Activated effector memory CD4-positive, alpha-beta T cell treated with anti-CD3 and anti-CD28 coated beads, Interleukin-2, amount 50 U/mL, for 16 hours (primary cell): ENCODE measurements around the gene GNPTG.
A peak's percentile ranks its signal among the peaks of the same experiment; 100 is the strongest.

Experiments used
- DNase-seq: peaks from one replicate; pipeline ENCODE4 v3.0.0-alpha.2; 2020

Gene GNPTG

GRCh38 chr16:1401061-1401757 lies 49.5 kb downstream of the GNPTG start:
- no peak for DNase-seq

DNA sequence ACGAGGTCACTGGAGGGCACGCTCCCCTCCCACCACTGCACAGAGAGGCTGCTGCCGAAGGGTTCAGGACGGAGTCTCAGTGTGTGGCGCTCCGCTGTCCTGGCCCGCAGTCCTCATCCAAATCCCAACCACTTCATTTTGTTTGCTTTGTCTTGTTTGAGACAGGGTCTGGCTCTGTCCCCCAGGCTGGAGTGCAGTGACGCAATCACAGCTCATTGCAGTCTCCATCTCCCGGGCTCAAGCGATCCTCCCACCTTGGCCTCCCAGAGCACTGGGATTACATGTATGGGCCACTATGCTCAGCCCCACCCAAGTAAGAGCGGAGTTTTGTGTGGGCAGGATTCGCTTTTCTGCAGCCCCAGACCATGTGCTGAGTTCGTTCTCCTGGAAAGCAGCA lies 50.0 kb downstream of the GNPTG start:
- no peak for DNase-seq

DNA sequence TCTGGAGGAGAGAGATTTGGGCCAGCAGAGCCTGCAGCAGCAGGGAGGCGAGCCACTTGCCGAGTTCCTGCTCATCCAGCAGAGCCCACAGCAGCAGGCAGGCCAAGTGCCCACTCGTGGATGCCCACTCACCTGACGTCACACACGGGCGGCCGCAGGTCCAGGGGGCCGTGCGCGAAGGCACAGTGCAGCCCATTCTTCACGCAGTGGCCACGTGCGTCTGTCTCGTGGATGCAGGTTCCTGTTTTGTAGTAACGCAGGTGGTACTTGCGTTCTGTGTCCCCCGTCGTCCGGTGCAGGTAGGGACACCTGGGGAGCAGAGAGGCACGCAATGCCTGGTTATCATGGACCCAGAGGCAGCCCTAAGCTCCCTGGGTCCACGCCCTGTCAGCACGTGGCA lies 51.3 kb downstream of the GNPTG start:
- DNase-seq, result no peak

- no peak for DNase-seq
Observed at GRCh38 chr16:1403733-1404132, 52.0 kb downstream of the GNPTG start.

GRCh38 chr16:1407753-1408152 lies 56.0 kb downstream of the GNPTG start:
- DNase-seq, result no peak

- peak; percentile 98 for DNase-seq
Observed at GRCh38 chr16:1408171-1408837, 56.6 kb downstream of the GNPTG start.

DNA sequence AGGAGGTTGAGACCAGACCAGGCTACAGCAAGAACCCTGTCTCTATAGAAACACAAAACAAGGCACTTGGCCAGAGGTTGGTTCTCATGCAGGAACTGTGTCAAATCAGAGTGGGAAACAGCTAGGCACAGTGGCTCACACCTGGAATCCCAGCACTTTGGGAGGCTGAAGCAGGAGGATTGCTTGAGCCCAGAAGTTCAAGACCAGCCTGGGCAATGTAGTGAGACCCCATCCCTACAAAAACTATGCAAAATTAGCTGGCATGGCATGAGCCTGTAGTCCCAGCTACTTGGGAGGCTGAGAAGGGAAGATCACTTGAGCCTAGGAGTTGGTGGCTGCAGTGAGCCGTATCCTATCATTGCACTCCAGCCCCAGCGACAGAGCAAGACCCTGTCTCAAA lies 61.1 kb downstream of the GNPTG start:
- DNase-seq, result no peak
